CD4-positive, alpha-beta T cell treated with Interleukin-6 at 100 ng/mL for 8 hours (primary cell): Measurements from ENCODE around the gene TTLL9.
A peak's percentile ranks its signal among the peaks of the same experiment; 100 is the strongest.

Source experiments
- DNase-seq: peaks from one replicate; pipeline ENCODE4 v3.0.0-alpha.2; 2020; ENCODE audit warnings: mixed read lengths, low spot score

The TTLL9 gene

DNA sequence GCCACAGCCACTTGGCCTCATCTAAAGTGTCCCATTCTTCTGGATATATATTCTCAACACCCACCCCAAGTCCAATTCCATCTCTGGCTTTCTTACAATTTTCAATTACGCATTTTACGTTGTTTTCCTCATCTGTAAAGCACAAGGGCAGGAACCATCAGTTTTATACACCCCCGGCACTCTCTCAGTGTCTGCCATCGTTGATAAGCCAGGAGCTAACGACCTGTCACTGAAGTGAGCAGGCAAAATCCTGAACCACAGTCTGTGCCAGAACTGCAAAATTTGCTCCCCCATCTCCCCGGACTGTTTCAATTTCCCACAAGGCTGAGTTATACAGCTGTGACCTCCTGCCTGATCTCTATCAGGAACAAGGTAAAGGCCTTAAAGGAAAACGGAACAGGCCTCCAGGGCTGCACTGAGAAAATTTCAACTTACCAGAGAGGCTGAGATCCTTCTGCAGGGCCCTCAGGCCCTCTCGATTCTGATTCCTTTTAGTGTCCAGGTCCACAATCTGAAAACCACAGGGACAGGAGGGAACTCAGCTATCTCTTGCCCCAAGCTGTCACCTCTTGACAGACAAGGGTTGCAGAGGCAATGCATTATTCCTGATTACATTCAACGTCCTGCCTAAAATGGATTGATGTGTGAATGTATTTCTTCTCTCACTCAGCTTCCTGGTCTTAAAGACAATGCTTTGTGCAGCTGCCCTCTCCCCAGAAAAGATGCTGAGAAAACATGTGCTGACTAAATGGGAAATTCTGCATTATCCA, 79.6 kb downstream of the TTLL9 start:
- DNase-seq = no peak

DNA sequence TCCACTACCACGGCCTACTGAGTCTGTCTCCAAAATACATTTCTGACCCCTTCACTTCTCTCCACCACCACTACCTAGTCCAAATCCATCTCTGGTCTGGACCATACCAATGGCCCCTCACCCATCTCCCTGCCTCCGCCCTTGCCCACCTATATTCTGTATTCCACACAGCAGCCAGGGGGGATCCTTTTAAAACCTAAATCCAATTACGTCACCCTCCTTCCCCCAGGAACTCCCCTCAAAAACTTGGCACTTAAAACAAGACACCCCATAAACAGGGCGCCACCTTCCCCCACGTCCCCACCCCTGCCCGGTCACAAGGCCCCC, 80.7 kb downstream of the TTLL9 start:
- DNase-seq = no peak

DNA sequence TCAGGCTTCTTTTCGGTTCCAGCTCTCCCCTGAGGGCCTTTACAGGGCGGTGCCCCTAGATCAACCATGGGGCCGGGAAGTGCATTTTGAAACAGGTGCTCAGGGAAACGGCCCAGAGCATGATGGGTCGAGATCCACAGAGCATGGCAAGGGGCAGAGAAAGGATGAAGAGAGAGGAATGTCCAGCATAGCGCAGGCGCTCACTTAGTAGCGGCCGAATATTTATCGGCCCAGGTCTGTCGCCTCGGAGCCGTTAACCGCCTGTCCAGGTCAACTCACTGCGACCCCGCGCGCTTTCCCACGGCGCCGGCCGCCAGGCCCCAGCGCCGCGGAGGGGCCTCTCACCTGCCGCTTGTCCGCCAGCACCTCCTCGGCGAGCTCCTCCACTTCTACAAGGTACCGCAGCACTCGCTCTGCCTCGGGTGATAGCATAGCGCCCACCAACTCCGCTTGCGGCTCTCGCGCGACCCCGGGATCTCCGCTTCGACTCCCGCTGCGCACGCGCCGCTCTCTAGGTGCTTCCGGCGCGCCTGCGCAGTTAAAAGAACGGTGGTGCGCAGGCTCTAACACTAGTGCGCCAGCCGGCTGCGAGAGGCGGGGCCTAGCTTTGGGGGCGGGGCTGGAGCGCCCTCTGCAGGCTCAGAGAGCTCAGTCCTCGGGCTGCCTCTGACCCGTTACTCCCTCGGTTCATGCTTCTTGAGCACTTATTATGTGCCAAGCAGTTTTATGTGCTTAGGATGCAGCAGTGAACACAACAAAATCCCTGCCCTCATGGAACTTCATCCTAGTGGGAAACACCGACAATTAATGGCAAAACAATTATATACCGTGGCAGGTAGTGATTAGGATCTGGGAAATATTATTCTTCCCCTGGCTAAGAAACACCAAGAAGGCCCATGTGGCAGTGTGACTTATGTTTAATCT, 81.4 kb downstream of the TTLL9 start, which contains the start of gene PDRG1:
Gene PDRG1 (minus strand): TSS at position 517 of the 924 bp plus-strand sequence. CDS start 85 bp downstream, at position 432.
- peak; percentile 95 for DNase-seq

DNA sequence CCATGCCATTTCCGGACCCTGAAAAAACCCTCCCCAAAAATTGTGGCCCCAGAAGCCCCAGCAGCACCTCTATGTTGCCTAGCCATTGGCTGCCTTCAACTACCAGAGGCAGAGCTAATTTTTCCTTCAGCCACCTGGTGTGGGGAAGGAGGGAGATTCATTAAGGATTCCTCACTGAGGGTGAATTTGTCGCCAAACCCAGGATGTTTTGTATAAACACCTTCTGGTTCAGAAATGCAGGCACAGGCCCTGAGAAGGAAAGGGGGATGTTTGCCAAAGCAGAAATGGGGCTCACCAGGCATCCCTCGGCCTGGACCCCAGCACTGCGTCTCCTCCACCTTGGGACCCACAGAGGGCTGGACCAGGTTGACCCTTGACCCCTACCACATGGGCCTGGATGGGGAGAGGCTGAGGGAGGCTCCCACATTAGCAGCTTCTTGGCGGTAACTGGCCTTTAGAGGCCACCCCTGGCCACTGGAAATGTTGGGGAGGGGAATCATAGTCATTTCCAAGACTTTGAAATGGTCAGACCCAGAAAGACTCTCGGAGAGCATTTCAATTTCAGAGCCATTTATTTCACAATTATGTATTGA, 83.2 kb downstream of the TTLL9 start:
- no peak for DNase-seq

DNA sequence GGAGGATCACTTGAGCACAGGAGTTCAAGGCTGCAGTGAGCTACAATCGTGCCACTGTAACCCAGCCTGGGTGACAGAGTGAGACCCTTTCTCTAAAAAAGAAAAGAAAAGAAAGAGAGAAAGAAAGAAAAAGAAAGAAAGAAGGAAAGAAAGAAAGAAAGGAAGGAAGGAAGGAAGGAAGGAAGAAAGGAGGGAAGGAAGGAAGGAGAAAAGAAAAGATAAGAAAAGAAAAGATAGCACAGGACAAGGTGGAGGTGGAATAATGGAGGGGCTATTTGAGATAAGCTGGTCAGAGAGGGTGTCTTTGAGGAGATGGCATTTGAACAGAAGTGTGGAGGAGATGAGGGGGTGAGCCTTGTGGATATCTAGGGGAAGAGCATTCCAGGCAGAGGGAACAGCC, 84.1 kb downstream of the TTLL9 start:
- DNase-seq = no peak

DNA sequence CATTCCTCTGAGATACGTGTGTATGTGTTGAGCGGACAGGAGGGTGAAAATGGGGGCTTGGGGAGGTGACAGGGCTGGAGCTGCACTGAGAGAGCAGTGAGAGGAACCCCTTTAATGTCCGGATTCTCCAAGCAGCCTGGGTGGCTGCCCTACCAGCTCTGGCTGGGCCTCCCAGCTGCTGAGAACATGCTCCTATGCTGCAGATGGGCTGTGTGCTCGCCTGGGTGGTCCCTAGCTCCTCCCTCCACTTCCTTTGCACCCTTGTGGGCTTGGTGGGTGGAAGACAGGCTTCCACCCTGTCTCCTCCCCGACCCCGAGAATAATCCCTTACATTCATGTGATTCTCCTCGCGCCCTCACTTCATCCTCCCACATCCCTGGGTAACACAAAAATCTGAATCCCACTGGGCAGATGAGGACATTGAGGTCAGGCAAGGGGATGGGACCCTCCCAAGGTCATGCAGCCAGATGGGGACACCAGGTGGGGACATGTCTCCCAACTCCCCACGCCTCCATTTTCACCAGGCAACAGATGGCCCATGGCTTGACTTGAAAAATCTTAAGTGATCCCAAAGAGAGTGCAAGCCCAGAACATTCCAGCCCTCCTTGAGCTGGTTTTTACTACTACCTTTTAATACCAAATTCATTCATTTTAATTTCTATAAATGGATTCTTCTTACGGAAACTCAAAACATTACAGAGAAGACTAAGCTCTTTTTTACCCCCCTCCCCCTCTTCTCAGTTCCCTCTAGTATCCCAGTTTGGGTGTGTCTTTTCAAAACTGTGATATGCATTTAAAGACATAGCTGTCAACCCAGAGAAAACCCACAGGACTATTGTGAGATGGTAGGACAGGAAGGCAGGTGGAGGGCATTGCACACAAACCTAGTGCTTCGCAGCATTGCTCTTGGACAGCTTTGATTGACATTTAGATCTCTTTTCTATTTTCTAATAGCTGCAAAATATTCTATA, 86.4 kb downstream of the TTLL9 start:
- DNase-seq = no peak

DNA sequence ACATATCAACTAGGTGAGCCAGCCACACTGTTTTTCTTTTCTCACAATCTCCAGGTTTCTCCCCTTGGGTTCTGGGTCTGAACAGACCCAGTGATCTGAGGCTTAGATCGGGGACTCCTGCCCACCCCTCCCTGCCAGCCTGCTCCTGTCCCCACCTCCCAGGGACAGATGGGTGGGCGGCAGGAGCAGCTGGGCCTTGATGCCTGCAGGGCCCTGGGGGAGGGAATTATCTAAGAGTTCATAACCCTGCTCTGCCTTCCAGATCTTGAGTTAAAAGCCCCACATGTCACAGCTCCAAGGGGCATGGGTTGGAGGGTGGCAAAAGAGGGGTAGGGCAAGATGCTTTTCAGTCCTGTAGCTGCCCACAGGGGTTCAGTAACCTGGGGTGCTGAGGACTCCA, 92.3 kb downstream of the TTLL9 start:
- DNase-seq = no peak

DNA sequence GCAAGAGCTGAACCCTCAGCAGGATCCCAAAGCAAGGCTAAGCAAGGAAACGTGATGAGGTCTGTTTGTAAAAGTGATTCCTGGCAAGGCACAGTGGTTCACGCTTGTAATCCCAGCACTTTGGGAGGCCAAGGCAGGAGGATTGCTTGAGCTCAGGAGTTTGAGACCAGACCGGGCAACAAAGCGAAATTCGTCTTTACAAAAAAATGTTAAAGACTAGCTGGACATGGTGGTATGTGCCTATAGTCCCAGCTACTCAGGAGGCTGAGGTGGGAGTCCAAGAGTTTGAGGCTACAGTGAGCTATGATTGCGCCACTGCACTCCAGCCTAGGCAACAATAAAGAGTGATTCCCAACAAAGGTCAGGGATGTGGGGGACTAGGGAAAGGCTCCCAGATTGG, 93.5 kb downstream of the TTLL9 start:
- no peak for DNase-seq

DNA sequence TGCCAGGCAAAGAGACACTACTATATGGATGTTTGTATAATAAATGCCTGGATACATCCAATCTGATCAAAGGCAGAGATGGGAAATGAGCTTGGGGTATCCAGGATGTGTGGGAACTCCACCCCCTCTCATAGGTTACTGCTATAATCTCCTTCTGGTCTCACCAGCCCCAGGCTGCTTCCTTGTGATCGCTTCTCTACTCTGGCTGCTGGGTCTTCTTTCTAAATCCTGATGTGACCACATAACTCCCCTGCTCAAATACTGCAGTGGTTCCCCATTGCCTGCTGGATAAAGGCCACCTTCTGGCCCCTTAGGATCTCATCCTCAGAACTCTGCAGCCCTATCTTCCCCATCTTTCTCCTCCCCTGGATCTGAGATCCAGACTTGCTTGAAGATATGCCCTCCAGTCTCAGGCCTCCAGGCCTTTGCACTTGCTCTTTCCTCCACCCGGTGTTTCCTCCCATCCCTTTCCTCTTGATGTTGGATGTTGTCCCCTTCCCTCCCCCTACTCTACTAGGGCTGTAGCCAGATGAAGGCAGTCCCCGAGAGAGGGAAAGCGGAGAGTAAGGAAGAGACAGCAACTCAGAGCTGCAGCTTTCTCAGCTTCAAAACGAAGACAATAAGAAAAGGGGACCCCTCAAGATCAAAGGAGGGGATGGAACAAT, 96.7 kb downstream of the TTLL9 start:
- DNase-seq = no peak

DNA sequence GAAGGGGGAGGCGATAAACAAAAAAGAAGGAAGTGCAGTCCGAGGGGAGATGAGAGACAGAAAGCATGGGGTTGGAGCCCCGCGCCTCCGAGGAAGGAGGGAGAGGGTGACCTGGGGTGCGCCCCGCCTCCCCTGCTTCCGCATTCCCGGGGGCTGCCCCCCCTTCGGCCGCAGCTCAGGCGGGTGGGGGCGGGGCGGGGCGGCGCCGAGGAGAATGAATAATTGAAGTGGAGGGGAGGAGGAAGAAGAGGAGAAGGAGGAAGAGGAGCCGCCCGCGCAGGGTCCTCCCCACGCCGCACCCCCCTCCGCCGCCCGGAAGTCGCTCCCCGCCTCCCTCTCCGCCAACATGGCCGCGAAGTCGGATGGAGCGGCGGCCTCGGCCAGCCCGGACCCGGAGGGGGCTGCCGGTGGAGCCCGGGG, 97.4 kb downstream of the TTLL9 start, which contains the start of gene XKR7:
Gene XKR7 (plus strand): TSS at position 322 of the 420 bp plus-strand sequence. CDS start 25 bp downstream, at position 347.
- DNase-seq = no peak

DNA sequence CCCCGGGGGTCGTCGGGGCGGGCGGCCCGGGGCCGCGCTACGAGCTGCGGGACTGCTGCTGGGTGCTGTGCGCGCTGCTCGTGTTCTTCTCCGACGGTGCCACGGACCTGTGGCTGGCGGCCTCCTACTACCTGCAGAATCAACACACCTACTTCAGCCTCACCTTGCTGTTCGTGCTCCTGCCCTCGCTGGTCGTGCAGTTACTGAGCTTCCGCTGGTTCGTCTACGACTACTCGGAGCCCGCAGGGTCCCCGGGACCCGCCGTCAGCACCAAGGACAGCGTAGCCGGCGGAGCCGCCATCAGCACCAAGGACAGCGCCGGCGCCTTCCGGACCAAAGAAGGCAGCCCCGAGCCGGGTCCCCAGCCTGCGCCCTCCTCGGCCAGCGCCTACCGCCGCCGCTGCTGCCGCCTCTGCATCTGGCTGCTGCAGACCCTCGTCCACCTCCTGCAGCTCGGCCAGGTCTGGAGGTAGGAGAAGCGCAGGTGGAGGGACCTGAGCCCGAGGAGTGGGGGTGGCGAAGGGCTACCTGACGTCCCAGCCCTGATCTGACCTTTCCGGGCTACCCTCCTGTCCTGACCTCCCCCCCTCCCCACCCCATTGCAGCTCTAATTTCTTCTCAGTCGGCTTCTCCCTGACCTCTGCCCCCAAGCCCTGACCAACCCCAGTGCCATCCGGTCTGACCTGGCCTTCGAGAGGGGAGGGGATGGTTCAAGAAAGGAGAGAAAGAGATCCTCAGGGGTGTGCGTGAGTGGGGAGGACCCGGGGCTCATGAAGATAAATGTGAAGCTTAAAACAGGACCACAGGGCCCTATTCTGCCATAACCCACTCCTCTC, 98.1 kb downstream of the TTLL9 start:
- DNase-seq = peak; percentile 58

DNA sequence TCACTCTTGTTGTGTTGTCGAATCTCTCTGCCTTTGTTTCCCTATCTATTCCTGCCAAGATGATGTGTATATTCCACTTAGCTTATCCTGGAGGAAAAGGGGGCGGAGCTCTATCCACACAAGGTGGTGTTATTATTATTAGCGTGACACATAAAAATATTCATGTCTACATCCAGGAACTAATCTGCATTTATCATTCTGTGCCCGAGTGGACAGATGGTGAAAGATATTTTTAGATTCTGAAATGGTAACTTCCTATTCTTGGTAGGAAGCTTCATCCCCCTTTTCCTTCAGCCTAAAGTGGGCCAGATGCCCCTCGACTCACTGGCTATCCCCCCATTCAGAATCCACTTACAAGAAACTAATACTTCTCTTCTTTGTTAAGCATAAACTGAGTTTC, 99.6 kb downstream of the TTLL9 start:
- DNase-seq = no peak

DNA sequence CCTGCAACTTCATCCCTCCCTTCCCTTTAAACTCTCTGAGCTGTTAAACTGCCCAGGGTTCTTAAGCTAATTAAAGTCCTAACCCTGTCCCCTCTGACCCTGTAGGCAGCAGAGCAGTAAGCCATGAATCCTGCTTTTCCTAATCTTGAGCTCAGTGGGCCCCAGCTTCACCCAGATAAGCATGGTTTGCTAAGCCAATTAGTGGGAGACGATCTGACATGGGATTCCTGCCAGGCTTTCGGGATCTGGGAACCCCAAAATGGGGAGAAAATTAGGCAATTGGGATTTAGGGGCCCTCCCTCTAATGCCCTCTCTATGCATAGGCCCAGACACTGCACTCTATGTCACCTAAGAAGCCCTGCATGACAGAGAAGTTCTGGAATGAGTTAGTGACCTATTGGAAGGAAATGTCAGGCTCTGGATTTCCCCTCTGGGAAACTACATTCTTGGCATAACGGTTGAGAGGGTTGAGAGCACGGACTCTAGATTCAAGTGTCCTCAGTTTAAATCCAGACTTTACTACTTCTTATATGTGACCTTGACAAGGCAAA, 102.1 kb downstream of the TTLL9 start:
- no peak for DNase-seq

DNA sequence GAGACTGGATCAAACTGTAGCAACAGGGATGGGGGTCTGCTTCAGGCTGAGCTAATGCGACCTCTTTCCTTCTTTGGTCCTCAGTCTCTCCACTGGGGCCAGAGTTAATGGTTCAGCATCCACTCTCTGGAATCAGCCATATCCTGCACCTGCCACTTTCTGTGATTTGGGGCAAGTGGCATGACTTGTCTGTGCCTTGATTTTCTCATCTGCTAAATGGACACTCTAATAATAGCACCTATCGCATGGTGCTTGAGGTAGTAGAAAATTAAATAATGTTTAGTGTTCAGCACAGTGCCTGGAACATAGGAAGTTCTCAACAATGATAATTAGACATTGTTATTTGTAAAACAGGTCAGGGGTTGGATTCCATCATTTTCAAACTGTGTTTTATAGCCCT, 103.9 kb downstream of the TTLL9 start:
- DNase-seq = no peak

DNA sequence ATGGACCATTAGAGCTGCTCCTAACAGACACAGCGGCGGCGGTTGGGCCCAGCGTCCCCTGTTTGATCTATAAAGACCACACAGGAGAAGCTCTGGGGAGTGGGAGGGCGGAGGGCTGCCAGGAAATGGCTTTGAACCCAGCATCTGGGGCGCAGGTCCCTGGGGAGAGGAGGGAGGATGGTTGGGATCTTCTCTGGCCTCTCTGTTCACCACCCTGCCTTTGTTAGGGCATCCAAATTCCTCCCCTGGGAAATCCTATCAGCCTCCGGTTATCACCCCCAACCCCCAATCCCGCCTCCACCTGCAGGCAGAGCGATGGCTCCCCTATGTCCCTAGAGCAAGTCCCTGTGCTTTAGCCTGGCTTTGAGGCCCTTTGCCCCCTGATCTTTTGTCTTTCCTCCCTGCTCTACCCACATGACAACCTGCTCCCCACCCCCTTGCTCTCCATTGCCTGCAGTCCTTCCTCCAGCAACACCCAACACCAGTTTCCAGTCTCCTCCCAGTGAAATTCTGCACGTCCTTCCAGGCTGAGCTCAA, 104.6 kb downstream of the TTLL9 start:
- DNase-seq = no peak

DNA sequence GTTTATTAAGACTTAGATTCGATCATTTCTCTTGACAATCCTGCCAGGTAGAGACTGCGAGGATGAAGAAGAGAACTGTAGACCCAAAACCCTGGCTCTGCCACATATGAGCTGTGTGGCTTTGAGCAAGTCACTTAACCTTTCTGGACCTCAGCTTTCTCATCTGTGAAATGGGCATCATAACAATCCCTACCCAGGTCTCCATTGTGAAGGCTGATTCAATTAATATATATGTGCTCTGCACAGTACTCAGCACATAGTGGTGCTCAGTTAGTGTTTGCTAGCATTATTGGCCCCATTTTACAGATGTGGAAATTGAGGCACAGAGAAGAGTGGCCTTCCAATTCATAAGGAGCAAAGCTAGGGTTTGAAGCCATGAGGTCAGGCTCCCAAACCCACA, 105.4 kb downstream of the TTLL9 start:
- DNase-seq = no peak

DNA sequence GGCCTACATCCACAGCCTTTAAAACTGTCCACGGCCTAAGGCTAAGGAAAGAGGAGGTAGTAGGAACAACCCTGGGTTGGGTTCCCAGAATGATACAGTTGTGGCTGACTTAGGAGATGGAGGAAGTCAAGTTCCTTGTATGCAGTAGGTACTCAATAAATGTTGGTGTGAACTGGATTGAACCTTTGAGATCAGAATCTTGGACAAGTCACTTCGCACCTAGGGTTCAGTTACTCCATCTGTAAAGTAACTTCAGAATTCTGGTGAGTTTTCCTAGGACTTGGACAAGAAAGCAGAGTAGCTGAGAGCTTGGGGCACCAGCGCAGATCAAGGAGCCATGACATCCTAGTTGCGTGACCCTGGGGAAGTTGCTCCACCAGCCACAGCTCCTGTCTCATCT, 106.6 kb downstream of the TTLL9 start:
- DNase-seq = no peak

DNA sequence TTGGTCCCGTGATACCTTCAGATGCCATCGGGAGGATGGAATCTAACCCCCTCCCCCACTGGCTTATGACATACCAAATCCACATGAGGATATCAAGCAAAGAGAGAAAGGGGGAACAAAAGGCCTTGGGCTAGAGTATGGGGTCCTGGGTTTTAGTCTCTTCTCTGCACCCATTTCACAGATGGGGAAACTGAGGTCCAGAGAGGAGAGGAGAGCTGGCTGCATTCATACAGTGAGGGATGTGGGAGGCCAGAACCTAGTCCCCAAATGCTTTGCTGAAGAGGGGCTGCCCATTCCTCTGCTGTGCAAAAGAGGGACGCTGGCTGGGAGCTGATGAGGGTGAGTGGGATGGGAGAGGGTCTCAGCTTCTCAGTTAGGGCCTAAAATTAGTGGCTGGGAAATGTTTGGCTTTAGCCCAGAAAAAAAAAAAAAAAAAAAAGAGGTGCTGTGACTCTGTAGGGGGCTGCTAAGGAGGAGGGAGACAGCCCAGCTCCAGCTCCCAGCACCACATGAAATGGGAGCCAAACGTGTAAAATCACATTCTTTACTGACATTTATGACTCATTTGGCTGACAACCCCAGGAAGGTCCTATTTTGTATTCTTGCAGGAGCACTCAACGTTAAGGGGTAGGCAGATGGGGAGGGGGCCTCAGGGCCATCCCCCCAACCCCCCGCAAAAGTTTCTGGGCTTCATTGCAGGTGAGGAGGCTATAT, 109.4 kb downstream of the TTLL9 start:
- no peak for DNase-seq

DNA sequence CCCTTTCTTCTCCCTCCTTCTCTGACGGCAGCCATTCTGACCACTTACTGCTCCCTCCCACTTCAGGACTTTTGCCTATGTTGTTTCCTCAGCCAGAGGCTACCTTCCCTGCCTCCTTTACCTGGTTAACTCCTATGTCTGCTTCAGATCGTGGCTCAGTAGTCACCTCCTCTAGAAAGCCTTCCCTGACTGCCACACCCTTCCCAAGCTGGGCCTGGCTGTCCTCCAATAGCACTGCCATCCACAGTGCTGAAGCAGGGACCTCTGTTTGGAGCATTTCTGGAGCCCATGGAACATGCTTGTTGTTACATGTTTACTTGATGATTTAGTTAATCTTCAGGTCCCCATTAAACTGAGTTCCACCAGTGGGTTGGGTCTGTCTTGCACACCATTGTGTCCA, 111.3 kb downstream of the TTLL9 start:
- no peak for DNase-seq
